GM18870 (cell line): ENCODE results near the gene VAMP8.
"Not testable (repeated sequence)": the region's sequence is repeated elsewhere in the genome, so short reads cannot be mapped to it uniquely, and the experiment has no call there.

ENCODE experiments used
- ATAC-seq: cut with Tn5 transposase; IDR thresholded peaks from one replicate; pipeline ENCODE4 v1.9.1; 2021; ENCODE audit warnings: moderate library complexity; ENCODE audit not compliant: unreplicated experiment

The VAMP8 gene

DNA sequence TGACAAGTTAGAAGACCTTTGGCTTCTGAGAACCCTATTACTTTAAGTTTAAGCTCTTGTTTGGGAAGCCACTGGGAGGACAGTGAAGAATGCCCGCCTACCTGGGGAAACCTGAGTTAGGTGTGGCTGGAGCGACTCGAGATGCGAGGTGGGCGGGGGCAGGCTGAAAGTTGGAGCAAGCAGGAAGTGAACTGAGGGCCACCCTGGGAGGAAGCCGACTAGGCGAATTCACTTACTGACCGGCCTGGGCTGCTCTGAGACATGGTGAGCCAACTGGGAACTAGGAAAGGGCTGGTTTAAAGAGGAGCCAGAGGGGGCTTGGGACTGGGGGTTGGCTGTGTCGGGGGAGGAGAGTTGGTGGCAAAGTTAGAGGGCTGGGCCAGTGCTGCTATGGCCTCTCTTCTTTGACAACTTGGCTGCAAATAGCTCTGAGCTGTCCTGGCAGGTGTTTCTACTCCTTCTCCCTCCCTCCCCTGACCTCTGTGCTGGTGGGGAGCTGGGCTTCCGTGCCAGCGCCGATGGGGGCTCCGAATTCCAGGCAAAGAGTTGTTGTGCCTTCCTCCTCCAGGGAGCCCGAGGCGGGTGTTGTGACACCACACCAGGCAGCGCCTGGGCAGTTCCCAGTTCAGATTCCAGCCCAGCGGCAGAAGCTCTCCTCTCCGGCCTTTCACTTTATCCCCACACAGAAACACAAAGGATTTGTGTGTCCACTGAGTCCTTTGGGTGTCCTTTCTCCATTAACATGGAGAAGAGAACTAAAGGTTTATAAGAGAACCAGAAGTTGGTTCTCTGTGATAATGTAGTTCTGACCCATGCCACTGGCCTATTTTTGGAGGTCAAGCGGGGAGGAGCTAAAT lies at the start of gene VAMP8:
TSS of gene VAMP8 (plus strand) at position 201 of the 857 bp plus-strand sequence. CDS start at position 262, 61 bp downstream.
- ATAC-seq: peak; percentile 59

DNA sequence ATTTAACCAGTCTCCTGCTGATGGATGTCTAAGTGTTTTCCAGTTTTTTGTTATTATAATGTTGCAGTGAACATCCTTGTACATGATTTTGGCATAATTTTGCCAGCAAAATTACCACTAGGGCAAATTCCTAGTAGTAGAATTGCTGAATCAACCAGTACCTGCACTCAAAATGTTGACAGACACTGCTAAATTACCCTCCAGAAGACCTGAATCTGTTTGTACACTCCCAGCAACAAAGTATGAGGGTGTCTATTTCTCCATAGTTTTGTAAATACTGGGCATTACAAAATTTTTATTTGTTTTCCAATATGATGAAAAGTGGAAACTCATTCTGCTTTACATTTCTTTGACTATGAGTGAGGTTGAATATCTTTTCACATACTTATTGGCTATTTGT lies 49.6 kb upstream of the VAMP8 start:
- no peak for ATAC-seq

DNA sequence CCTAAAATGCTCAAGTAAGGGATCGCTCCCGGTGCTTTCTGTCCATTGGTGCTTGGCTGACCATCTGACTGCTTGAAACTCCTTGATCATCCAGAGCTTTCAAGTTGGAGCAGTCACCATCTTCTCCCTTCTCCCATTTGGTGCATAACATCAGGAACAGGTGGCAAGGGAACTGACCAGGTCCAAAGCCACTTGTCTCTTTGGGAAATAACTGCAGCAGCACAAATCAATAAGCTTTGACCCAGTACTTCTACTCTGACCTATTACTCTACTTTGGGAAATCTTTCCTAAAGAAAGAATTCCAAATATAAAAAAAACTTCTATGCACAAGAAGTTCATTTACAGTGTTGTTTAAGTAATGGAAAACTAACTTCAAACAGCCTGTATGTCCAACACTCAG lies 49.0 kb upstream of the VAMP8 start:
- no peak for ATAC-seq

DNA sequence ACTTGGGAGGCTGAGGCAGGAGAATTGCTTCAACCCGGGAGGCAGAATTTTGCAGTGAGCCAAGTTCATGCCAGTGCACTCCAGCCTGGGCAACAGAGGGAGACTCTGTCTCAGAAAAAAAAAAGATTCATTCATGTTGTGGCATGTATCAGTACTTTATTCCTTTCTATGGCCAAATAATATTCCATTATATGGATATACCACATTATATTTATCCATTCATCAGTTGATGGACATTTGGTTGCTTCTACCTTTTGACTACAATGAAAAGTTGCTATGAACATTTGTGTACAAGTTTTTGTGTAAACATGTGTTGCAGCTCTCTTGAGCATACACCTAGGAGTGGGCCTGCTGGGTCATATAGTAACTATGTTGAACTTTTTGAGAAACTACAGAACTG lies 47.6 kb upstream of the VAMP8 start:
- no peak for ATAC-seq

DNA sequence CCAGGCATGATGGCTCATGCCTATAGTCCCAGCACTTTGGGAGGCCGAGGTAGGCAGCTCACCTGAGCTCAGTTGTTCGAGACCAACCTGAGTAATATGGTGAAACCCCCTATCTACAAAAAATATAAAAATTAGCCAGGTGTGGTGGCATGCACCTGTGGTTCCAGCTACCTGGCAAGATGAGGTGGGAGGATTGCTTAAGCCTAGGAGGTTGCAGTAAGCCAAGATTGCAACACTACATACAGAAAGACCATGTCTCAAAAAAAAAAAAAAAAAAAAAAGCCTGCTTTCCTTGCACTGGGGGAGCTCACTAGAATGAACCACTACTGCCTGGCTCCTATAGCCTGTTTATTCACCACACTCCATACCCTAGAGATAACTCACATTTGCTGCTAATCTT lies 45.8 kb upstream of the VAMP8 start:
- no peak for ATAC-seq

DNA sequence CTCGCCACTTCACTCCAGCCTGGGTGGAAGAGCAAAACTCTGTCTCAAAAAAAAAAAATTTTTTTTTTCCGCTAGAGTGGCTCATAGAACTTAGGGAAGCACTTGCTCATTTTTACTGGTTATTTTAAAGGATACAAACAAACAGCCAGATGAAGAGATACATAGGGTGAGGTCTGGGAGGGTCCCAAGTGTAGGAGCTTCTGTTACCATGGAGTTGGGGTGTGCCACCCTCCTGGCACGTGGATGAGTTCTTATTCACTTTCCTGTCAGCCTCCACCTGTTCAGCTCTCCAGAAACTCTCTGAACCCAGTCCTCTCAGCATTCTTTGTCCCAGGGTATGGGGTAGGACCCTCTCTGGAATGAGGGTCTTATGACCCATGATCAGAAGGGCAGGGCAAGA lies 43.3 kb upstream of the VAMP8 start:
- no peak for ATAC-seq

DNA sequence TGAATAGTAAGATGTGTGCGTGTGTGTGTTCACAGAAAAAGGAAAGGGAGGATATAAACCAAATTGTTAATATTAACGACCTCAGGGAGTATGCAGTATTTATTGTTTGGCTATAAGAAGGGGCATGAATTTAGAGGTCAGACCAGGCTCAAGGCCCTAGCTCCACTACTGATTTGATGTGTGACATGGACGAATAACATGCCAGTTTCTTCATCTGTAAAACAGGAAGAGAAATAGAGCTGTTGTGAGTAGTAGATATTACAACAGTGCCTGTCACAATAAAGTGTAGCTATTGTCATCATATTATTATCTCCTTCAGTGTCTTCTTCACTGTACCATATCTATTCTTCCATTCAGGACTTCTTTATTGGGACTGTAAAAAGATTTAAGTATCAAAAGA lies 42.5 kb upstream of the VAMP8 start:
- ATAC-seq: no peak

DNA sequence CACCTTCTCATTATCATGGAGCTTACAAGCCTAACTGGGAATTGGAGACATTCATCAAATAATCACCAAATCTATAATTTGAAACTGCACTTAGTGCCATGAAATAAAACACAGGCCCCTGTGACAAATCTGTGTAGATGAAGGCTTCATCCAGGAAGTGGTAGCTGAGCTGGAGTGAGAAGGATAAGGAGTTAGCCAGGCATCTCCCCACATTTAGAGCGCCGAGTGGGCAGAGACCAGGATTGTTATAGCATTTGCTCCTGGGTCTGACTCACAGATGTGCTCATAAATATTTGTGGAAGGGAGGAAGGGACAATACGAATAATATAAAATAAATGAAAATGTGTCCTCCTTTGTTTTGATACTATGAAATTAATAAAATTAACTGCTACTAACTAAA lies 40.9 kb upstream of the VAMP8 start:
- ATAC-seq: no peak

DNA sequence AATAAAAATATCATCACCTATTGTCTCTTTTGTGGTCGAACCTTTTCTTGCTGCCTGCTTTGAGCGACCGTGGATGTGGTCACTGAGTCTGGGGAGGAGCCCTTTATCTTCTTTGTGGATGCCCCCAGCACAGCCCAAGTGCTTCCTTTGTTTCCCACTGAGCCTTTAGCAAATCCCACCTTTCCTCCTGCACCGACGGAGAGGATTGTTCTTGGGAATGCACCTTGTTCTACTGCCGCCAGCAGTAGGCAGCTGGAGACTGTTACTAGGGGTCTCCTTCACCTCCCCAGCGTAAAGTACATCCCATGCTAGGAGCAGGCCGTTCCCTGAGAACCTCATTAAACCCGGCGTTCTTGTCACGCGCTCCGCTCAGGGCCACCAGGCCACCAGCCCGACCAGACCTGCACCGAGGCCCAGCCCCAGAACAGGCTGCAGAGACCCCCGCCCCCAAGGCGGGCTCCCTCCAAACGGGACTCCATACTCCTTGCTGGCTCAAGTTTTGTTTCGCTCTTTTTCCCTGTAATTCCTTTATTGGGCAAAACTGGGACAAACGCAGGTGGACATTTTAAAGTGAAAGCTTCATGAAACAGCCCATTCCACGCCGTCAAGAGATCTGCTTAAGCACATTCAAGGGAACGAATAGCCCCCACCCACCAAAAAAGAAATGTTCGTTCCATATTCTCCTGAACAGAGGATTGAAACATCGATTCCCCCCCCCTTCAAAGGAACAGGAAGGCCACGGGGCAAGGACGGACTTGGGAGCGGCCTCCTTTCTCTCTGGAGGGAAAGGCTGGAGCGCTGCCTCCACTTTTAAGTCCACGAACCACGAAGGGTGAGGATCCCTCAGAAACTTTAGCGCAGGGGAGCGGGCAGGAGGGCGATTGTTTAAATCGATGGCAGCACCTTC lies 39.5 kb upstream of the VAMP8 start:
- ATAC-seq: no peak

DNA sequence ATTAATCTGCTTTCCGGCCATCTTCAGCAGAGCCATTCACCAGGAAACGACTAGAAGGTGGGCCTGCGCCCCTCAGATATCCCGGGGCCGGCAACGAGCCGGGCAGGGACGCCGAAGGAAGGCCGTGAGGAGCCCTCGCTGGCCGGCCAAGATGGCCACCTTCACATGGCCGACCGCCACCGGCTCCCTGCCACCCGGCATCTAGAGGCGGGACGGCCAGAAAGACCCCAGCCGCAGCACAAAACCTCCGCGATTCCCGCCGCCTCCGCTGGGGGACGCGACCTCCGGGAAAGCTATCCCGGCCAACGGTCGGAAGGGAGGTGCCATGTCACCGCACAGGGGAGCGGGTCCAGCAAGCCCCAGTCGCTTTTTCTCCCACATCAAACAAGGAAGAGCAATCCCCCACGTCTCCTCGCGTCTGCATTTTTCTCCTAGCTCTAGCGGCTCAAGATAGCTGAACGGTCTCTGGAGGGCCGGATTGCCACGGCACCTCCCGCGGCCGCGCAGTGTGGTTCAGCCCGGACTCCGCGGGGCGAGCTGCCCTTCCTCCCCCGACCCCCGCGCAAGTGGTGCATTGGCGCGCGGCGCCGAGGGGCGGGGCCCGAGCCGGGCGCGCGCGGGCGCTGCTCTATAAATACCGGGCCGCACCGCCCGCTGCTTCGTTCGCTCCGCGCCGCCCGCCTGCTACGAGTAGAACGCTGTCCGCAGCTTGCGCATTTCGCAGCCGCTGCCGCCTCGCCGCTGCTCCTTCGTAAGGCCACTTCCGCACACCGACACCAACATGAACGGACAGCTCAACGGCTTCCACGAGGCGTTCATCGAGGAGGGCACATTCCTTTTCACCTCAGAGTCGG lies 38.7 kb upstream of the VAMP8 start, which contains the start of gene MAT2A:
TSS of gene MAT2A (plus strand) at position 662 of the 854 bp plus-strand sequence. CDS start at position 782, 120 bp downstream.
- peak; percentile 59 for ATAC-seq

DNA sequence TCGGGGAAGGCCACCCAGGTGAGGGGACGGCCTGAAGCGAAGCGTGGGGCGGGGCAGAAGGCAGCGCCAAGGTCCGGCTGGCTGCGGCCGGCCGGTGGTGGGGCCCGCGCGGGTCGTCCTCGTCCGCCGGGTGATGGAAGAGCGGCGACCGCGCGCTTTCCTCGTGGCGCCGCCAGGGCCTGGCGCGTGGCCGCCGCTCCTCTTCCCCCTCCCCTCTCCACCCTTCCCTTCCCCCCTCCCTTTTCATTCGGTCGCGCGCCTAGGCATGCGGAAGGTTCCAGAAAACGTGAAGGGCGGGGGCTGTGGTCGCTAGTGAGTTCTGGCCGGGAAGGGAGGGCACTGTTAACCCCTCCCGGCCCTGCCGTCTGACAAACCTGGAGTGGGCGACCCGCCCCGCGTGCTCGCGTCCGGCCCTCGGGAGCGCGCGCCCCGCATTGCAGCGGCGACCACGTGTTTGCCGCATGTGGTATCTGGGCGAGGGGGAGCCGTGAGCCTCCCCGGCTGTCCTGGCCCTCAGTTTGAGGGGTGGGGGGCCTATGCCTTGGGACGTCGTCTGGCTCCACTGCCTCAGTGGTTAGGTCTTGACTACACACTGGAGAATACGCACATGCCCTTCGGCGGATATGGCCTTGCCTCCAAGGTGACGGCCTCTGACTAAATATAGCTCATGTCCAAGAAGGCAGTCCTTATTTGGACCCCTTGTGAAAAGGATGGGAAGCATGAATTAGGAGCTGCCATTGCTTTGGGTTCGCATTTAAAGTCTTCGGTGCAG lies 37.8 kb upstream of the VAMP8 start:
- peak; percentile 6 for ATAC-seq

DNA sequence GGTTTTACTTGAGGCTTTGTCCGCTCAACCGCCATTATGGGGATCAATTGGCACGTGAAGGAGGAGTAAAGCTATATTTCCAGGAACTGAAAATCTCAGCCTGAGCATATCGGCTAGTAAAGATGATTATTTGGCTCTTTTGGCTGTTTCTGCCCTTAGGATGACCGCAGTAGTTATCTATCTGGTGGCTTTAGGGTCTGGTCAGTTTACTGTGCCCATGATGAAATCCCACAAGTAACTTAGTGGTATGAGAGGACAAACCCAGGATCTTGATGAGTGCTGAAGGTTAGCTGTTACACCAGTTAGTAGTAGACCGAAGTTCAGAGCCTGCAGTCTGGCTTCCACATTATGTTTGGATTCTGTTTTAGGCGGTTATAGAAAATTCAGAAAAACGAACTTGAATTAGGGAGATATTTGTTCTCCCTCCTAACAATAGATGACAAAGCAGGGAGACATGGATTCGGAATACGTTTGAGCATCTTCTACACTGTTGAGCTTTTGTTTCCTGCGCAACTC lies 37.2 kb upstream of the VAMP8 start:
- no peak for ATAC-seq

DNA sequence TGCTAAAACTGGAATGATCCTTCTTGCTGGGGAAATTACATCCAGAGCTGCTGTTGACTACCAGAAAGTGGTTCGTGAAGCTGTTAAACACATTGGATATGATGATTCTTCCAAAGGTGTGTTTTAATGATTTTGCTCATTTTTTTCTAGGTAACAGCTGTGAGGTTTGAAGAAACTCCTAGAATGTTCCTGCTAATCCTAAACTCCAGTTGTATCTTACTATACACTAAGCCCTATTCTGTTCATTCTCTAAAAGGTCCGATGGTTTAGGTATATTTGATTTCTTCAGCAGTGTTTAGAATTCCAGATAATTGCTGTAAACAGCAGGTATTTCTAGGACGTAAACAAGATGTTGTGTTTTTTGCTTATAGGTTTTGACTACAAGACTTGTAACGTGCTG lies 36.1 kb upstream of the VAMP8 start:
- ATAC-seq: no peak

DNA sequence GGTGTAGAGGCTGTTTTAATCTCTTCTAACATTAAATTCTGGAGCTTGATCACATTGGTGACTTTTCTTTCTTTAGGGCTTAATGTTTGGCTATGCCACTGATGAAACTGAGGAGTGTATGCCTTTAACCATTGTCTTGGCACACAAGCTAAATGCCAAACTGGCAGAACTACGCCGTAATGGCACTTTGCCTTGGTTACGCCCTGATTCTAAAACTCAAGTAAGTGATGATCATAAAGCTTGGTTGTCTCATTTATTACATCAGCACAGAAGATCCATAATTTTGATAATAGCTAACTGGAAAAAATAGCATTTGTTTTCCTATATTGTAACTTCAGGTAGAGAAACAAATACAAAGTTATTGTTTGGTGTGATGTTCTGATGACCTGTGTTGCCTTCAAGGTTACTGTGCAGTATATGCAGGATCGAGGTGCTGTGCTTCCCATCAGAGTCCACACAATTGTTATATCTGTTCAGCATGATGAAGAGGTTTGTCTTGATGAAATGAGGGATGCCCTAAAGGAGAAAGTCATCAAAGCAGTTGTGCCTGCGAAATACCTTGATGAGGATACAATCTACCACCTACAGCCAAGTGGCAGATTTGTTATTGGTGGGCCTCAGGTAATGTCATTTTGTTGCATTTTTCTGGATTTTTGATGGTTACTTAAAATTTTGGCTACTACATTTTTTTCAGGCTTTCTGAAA lies 35.5 kb upstream of the VAMP8 start:
- no peak for ATAC-seq

DNA sequence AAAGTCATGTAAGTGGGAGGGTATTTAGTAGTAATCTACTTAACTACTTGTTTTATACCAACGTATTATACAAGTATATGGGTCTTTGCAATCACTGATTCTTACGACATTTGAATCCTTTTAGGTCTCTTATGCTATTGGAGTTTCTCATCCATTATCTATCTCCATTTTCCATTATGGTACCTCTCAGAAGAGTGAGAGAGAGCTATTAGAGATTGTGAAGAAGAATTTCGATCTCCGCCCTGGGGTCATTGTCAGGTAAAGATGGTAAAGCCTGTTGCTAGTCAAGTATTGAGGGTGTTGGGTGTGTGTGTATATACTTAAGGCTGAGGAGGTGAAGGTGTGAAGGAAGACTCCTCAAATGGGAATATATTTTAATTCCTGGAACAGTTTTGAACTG lies 34.6 kb upstream of the VAMP8 start:
- no peak for ATAC-seq

DNA sequence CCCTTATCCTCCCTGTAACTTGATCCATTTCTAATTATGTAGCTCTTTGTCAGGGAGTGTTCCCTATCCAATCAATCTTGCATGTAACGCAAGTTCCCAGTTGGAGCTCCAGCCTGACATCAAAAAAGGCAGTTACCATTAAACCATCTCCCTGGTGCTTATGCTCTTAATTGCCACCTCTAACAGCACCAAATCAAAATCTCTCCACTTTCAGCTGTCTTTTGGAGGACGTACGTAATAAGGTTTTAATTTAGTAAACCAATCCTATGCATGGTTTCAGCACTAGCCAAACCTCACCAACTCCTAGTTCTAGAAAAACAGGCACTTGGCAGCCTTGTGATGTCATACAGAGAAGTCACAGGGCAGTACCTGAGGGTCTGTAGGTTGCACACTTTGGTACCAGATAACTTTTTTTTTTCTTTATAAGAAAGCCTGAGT lies 33.1 kb upstream of the VAMP8 start:
- not testable (repeated sequence) for ATAC-seq

DNA sequence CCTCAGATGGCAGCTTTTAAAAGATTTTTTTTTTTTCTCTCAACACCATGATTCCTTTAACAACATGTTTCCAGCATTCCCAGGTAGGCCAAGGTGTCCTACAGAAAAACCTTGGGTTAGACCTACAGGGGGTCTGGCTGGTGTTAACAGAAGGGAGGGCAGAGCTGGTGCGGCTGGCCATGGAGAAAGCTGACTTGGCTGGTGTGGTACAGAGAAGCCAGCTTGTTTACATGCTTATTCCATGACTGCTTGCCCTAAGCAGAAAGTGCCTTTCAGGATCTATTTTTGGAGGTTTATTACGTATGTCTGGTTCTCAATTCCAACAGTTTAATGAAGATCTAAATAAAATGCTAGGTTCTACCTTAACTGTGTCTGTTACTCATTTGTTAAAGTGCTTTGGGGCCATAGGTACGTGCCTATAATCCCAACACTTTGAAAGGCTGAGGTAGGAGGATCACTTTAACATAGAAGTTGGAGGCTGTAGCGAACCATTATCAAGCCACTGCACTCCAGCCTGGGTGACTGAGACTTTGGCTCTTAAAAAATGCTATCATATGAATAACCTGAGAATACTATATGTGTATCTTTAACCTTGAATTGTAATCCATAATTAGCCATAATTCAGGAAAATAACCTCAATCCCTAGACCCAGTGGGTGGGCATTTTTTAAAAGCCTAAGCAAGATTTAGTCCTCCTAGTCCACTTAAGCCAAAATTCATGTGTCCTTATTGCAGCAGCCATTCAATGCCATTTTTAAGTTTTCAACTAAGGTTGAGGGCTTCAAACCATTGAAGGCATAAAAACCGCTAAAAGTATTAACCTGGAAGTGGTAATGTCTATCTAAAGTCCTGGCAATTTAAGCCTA lies 32.2 kb upstream of the VAMP8 start:
- not testable (repeated sequence) for ATAC-seq

DNA sequence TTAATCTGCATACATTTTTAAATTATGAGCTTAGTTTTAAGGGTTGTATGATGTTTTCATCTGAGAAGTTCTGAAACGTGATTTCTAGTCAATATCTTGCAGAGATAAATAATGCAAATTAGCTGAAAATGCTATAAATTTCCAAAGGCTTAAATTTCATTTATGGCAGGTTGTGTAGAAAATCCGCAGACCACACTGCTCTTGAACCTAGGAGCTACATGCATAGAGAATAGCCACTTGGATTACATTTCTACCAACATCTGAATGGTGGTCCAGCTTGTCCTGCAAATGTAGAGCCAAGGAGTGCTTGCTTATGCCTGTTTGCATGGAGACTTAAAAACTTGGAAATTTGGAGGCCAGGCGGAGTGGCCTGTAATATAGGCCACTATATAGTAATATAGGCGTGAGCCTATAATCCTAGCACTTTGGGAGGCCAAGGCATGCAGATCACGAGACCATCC lies 31.6 kb upstream of the VAMP8 start:
- ATAC-seq: no peak
